H9 (cell line): ENCODE results near the gene SPTLC1. TPM values are rescaled to one million over a fixed set of nuclear protein-coding genes. Genes with fewer than 3 reads are reported as not detected.
A peak's percentile ranks its signal among the peaks of the same experiment; 100 is the strongest.

Experiments
- DNase-seq: peaks from one replicate; pipeline ENCODE4 v3.0.0-alpha.2; 2017
- H2AFZ ChIP-seq: one replicate; pipeline ENCODE4 v1.6.1; 2013; ENCODE audit warnings: mild to moderate bottlenecking, low read length, control low read depth, moderate library complexity
- H2AK5ac ChIP-seq: 2 replicates; pipeline ENCODE4 v1.6.1; 2013; ENCODE audit warnings: low read length, control low read depth, mixed read lengths; ENCODE audit not compliant: insufficient read length
- H2BK120ac ChIP-seq: one replicate; pipeline ENCODE4 v1.6.1; 2013; ENCODE audit warnings: low read depth, mild to moderate bottlenecking, low read length, control low read depth, inconsistent platforms; ENCODE audit not compliant: poor library complexity, severe bottlenecking
- H2BK12ac ChIP-seq: 2 replicates; pipeline ENCODE4 v1.6.1; 2013; ENCODE audit warnings: low read length, control low read depth, mixed read lengths, low read depth; ENCODE audit not compliant: insufficient read length
- H2BK15ac ChIP-seq: 2 replicates; pipeline ENCODE4 v1.6.1; 2013; ENCODE audit warnings: low read depth, low read length, control low read depth
- H2BK20ac ChIP-seq: one replicate; pipeline ENCODE4 v1.6.1; 2013; ENCODE audit warnings: low read depth, mild to moderate bottlenecking, low read length, control low read depth, inconsistent platforms; ENCODE audit not compliant: poor library complexity, severe bottlenecking
- H2BK5ac ChIP-seq: 2 replicates; pipeline ENCODE4 v1.6.1; 2013; ENCODE audit warnings: low read length, control low read depth, mixed read lengths; ENCODE audit not compliant: insufficient read length
- H3K14ac ChIP-seq: 2 replicates; pipeline ENCODE4 v1.6.1; 2013; ENCODE audit warnings: low read length, control low read depth; ENCODE audit not compliant: insufficient read depth
- H3K18ac ChIP-seq: 2 replicates; pipeline ENCODE4 v1.6.1; 2013; ENCODE audit warnings: low read depth, mild to moderate bottlenecking, mixed read lengths, low read length, control low read depth; ENCODE audit not compliant: insufficient read length
- H3K23ac ChIP-seq: 2 replicates; pipeline ENCODE4 v1.6.1; 2013; ENCODE audit warnings: low read length, control low read depth, mixed read lengths, low read depth; ENCODE audit not compliant: insufficient read length
- H3K23me2 ChIP-seq: 2 replicates; pipeline ENCODE4 v1.6.1; 2013; ENCODE audit warnings: low read depth, mild to moderate bottlenecking, mixed read lengths, low read length, control low read depth; ENCODE audit not compliant: insufficient read length, poor library complexity, severe bottlenecking
- H3K27ac ChIP-seq: 2 replicates; pipeline ENCODE4 v1.5.1; 2013; ENCODE audit warnings: low read length, control low read depth, mixed read lengths, low read depth; ENCODE audit not compliant: insufficient read length
- H3K27me3 ChIP-seq: 2 replicates; pipeline ENCODE4 v1.6.1; 2013; ENCODE audit warnings: low read length, control low read depth, inconsistent platforms; ENCODE audit not compliant: insufficient read depth
- H3K4ac ChIP-seq: 2 replicates; pipeline ENCODE4 v1.6.1; 2013; ENCODE audit warnings: low read depth, mild to moderate bottlenecking, control low read depth, inconsistent platforms, low read length, moderate library complexity
- H3K4me1 ChIP-seq: 2 replicates; pipeline ENCODE4 v1.6.1; 2013; ENCODE audit warnings: low read length, control low read depth, inconsistent platforms; ENCODE audit not compliant: insufficient read depth
- H3K4me2 ChIP-seq: 2 replicates; pipeline ENCODE4 v1.6.1; 2013; ENCODE audit warnings: low read length, control low read depth, mixed read lengths; ENCODE audit not compliant: insufficient read length, insufficient read depth
- H3K56ac ChIP-seq: 2 replicates; pipeline ENCODE4 v1.6.1; 2013; ENCODE audit warnings: low read depth, mild to moderate bottlenecking, mixed read lengths, low read length, control low read depth; ENCODE audit not compliant: insufficient read length
- H3K79me1 ChIP-seq: 2 replicates; pipeline ENCODE4 v1.6.1; 2013; ENCODE audit warnings: low read depth, mild to moderate bottlenecking, moderate library complexity, low read length, control low read depth, inconsistent platforms; ENCODE audit not compliant: insufficient read depth, poor library complexity, severe bottlenecking
- H3K79me2 ChIP-seq: 2 replicates; pipeline ENCODE4 v1.6.1; 2013; ENCODE audit warnings: low read length, control low read depth, inconsistent platforms; ENCODE audit not compliant: insufficient read depth
- H3K9ac ChIP-seq: 2 replicates; pipeline ENCODE4 v1.6.1; 2013; ENCODE audit warnings: low read length, control low read depth, mixed read lengths; ENCODE audit not compliant: insufficient read length; ENCODE audit errors: extremely low read depth
- H3K9me3 ChIP-seq: one replicate; pipeline ENCODE4 v1.6.1; 2013; ENCODE audit warnings: low read depth, low read length, inconsistent platforms; ENCODE audit not compliant: control insufficient read depth
- H3T11ph ChIP-seq: one replicate; pipeline ENCODE4 v1.6.1; 2013; ENCODE audit warnings: mild to moderate bottlenecking, low read length, control low read depth, inconsistent platforms
- H4K20me1 ChIP-seq: one replicate; pipeline ENCODE4 v1.6.1; 2013; ENCODE audit not compliant: control insufficient read depth, insufficient read length, insufficient read depth
- H4K5ac ChIP-seq: 2 replicates; pipeline ENCODE4 v1.6.1; 2013; ENCODE audit warnings: low read depth, mild to moderate bottlenecking, mixed read lengths, low read length, control low read depth; ENCODE audit not compliant: insufficient read length
- H4K8ac ChIP-seq: replicated peaks from 2 replicates; pipeline ENCODE4 v1.6.1; 2013; ENCODE audit warnings: low read length, control low read depth, mixed read lengths, low read depth; ENCODE audit not compliant: insufficient read length
- H4K91ac ChIP-seq: 2 replicates; pipeline ENCODE4 v1.6.1; 2013; ENCODE audit warnings: low read depth, mild to moderate bottlenecking, moderate library complexity, mixed read lengths, low read length, control low read depth; ENCODE audit not compliant: insufficient read length
- H3K27ac Mint-ChIP-seq, 3 experiments: 2 replicates in 2 of 3; 3 replicates in 1 of 3; pipeline ENCODE4 v1.8.0; 2020 to 2021; ENCODE audit warnings: mixed read lengths in 3 of 3, mild to moderate bottlenecking in 1 of 3, moderate library complexity in 1 of 3
- H3K27me3 Mint-ChIP-seq: 2 replicates; pipeline ENCODE4 v1.8.0; 2021; ENCODE audit warnings: low read depth, mild to moderate bottlenecking, moderate library complexity, mixed read lengths
- H3K36me3 Mint-ChIP-seq, 3 experiments: 2 replicates in 2 of 3; 3 replicates in 1 of 3; pipeline ENCODE4 v1.8.0; 2020 to 2021; ENCODE audit warnings: low read depth in 3 of 3, mixed read lengths in 3 of 3; ENCODE audit not compliant: insufficient read depth in 1 of 3
- H3K4me1 Mint-ChIP-seq, 2 experiments: 2 replicates each; pipeline ENCODE4 v1.8.0; 2020; ENCODE audit warnings: mixed read lengths in 2 of 2
- H3K4me3 Mint-ChIP-seq, 2 experiments: 2 replicates in 1 of 2; 3 replicates in 1 of 2; pipeline ENCODE4 v1.8.0; 2020 to 2021; ENCODE audit warnings: mild to moderate bottlenecking in 2 of 2, mixed read lengths in 2 of 2, moderate library complexity in 1 of 2
- H3K9me3 Mint-ChIP-seq, 2 experiments: 2 replicates in 1 of 2; 3 replicates in 1 of 2; pipeline ENCODE4 v1.8.0; 2020; ENCODE audit warnings: mild to moderate bottlenecking in 2 of 2, mixed read lengths in 2 of 2, moderate library complexity in 1 of 2
- WGBS: extraction: QIAGEN DNeasy Blood & Tissue Kit; methylation state at CpG from one replicate; pipeline ENCODE4 v1.1.7; 2013; ENCODE audit warnings: missing lambda C conversion rate, low lambda C conversion rate, mixed read lengths; ENCODE audit not compliant: insufficient read length; ENCODE audit errors: extremely low coverage; 5-methylcytosine and 5-hydroxymethylcytosine counted together
- total RNA-seq: library from RNA; stranded (reverse); gene quantifications from 2 replicates; pipeline ENCODE4 v1.2.1, GENCODE V29; 2021
- TF ChIP-seq, protein P1 (sequence below): fragments of 200-600 bp; sonication (generic); conservative IDR thresholded peaks from 3 replicates; pipeline ENCODE4 v1.8.0; 2021; ENCODE audit warnings: antibody characterized with exemption, mild to moderate bottlenecking

SPTLC1 gene
- total RNA-seq, 1 experiment from 2014 or later: 73.5 TPM

DNA sequence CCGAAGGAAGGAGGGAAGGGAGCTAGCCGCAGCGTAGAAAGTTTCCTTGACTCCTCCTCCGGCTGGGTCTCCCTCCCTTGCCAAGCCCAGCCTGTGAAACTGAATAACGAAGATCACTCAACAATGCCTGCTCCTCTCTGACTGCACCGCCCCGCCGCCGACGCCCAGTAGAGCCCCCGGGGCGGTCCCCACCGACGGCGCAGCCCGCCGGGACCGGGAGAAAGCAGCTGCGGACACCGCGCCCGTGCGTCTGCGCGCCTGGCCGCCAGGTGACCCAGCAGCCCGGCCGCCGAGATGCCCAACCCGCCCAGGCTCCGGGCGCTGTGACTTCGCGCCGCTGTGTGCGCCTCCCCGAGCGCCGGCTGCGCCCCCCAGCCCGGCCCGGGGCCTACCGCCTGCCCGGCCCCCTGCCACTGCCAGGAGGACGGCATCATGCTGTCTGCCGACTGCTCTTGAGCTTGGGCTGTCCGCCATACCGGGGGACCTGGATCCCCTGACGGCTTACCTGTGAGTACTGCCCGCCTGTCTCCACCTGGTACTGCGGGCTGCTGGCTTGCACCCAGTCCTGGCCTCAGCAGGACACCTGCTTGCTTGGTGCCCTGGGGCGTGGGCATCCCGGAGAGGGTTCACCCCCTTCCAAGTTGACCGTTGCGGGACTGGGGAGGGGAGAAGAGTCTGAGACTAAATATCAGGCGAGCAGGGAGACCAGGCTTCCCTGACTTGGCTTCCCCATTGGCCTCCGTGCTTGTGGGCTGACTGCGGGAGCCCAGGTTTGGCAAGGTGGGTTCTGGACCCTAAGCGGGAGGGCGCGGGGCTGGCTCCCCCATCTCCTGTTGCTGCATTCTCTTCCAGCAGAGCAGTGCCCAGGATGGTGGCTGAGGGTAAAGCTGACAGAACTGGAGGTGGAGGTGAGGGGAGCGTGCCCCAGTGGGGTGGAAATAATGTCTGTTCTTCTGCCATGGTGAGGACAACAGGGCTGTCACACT lies 26.2 kb upstream of the SPTLC1 start:
- H2BK120ac ChIP-seq: no peak overlapping the region
- H3K27me3 ChIP-seq: peaks cover 3% of the 10 kb centered on the region; the same call in 1 of the 2 replicates
- H4K91ac ChIP-seq: no peak overlapping the region
- H4K5ac ChIP-seq: no peak overlapping the region
- Mint-ChIP-seq H3K27me3 (peaks cover 35% of the 10 kb centered on the region), H3K9me3 (no peaks in the 10 kb centered on the region), H3K27ac (no peak overlapping the region), H3K36me3 (peaks cover 0 to 2% (median 0%) of the 10 kb centered on the region in 3 experiments; a peak in 1 of 7 replicates), H3K4me3 (peak overlapping the region; percentile 69 to 81), H3K4me1 (peaks cover 13 to 14% of the 10 kb centered on the region in 2 experiments)
- no peaks in the 10 kb centered on the region for H3K79me1 ChIP-seq
- no peak overlapping the region for H3K27ac ChIP-seq
- no peak overlapping the region for H3K23ac ChIP-seq
- H3K14ac ChIP-seq: no peak overlapping the region; the same call in 1 of the 2 replicates
- H2BK12ac ChIP-seq: no peak overlapping the region
- no peak overlapping the region for H2BK20ac ChIP-seq
- H3K23me2 ChIP-seq: peaks cover 5% of the 10 kb centered on the region
- no peak overlapping the region for H2AK5ac ChIP-seq
- H3K4me2 ChIP-seq: peak overlapping the region; percentile 63
- H3K18ac ChIP-seq: no peak overlapping the region
- peak; percentile 64 for DNase-seq
- WGBS: no CpG with 5 or more reads among the region's 62 CpGs
- H3K56ac ChIP-seq: no peak overlapping the region
- H2AFZ ChIP-seq: no peak overlapping the region
- no peak overlapping the region for H2BK5ac ChIP-seq
- H3K9me3 ChIP-seq: no peaks in the 10 kb centered on the region
- TF ChIP-seq, protein P1, sequence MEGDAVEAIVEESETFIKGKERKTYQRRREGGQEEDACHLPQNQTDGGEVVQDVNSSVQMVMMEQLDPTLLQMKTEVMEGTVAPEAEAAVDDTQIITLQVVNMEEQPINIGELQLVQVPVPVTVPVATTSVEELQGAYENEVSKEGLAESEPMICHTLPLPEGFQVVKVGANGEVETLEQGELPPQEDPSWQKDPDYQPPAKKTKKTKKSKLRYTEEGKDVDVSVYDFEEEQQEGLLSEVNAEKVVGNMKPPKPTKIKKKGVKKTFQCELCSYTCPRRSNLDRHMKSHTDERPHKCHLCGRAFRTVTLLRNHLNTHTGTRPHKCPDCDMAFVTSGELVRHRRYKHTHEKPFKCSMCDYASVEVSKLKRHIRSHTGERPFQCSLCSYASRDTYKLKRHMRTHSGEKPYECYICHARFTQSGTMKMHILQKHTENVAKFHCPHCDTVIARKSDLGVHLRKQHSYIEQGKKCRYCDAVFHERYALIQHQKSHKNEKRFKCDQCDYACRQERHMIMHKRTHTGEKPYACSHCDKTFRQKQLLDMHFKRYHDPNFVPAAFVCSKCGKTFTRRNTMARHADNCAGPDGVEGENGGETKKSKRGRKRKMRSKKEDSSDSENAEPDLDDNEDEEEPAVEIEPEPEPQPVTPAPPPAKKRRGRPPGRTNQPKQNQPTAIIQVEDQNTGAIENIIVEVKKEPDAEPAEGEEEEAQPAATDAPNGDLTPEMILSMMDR: peak; percentile 39; the same call in 2 of the 3 replicates
- no peak overlapping the region for H3K9ac ChIP-seq
- no peak overlapping the region for H3T11ph ChIP-seq
- H3K4ac ChIP-seq: no peak overlapping the region
- H2BK15ac ChIP-seq: no peak overlapping the region
- no peak overlapping the region for H4K8ac ChIP-seq
- H4K20me1 ChIP-seq: no peaks in the 10 kb centered on the region
- no peaks in the 10 kb centered on the region for H3K79me2 ChIP-seq
- H3K4me1 ChIP-seq: no peaks in the 10 kb centered on the region; the same call in 1 of the 2 replicates
